Measurements from ENCODE around the gene SDHA.

SDHA gene

DNA sequence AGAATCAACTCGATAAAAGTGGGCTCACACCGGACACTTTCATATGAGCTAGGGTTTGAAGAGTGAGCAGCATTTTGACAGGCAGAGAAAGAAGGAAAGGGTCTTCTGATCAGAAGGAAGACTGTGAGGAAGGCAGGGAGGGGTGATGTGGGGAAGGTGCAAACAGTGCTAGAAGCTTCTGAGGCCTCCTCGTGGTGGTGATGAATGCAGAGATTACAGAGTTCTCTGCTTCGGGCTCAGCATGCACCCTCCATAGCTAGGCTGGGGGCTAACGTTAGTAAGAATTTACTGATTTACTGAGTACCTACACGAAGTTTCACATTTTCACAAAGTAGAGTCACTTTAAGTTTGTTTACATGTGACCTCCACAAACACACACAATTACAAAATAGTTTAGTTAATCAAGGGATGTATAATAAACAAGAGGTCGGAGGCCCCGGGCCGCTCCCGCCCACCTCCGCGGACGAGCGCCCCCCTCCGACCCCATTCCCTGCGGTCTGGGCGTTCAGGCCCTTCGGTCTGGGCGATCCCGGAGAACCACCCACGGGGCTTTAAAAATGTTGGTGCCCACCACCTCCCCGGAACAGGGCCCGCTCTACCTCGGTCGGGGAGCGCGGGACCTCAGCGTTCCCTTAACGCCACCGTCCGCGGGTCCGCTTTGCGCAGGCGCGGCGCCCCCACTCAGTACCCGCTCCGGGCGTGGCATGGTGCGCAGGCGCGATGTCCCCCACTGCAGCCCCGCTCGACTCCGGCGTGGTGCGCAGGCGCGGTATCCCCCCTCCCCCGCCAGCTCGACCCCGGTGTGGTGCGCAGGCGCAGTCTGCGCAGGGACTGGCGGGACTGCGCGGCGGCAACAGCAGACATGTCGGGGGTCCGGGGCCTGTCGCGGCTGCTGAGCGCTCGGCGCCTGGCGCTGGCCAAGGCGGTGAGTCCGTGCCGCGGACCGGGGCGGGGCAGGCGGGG, at the start of gene SDHA, which contains the start of gene CCDC127:
Gene SDHA (plus strand): TSS at position 827 of the 963 bp plus-strand sequence. CDS start 36 bp downstream, at position 863.
Gene CCDC127 (minus strand): TSS at position 660 of the 963 bp plus-strand sequence. CDS start 1,304 bp downstream, outside the sequence.
- DNase-seq: peak; percentile 96

DNA sequence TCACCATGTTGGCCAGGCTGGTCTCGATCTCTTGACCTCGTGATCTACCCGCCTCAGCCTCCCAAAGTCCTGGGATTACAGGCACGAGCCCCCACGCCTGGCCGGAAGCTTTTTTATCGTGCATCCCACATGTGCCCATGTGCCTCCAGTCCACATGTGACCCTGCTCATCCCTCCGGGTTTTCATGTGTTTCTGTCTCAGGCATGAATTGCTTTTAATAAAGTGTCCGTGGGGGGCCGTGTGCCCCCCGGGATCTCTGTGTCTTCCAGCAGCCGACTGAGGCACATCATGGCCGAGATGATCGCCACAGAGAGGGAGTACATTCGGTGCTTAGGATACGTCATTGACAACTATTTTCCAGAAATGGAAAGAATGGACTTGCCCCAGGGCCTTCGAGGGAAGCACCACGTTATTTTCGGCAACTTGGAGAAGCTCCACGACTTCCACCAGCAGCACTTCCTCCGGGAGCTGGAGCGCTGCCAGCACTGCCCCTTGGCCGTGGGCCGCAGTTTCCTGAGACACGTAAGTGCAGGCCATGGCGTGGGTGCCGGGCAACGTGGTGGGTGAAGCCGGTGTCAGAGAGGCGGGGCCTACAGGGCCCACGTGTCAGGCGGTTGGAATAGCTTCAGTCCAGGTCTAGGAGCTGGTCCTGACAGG, 48.9 kb upstream of the SDHA start:
- DNase-seq: no peak

DNA sequence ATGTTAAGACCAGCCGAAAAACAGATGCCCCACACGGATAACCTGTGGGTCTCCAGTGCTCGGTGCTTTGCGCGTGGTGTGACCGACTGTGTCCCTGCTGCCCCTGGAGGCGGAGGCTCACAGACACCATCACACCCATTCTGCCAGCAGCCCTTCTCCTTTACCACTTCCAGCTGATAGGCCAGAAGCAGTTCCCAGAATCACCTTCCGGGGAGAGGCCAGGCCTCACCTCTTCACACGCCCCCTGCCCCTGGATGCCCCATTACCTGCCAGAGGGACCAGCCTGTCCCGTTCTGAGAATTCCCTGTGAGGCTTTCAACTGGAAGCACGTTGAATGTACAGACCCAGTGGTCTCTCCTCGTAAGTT, 48.4 kb upstream of the SDHA start:
- no peak for DNase-seq

DNA sequence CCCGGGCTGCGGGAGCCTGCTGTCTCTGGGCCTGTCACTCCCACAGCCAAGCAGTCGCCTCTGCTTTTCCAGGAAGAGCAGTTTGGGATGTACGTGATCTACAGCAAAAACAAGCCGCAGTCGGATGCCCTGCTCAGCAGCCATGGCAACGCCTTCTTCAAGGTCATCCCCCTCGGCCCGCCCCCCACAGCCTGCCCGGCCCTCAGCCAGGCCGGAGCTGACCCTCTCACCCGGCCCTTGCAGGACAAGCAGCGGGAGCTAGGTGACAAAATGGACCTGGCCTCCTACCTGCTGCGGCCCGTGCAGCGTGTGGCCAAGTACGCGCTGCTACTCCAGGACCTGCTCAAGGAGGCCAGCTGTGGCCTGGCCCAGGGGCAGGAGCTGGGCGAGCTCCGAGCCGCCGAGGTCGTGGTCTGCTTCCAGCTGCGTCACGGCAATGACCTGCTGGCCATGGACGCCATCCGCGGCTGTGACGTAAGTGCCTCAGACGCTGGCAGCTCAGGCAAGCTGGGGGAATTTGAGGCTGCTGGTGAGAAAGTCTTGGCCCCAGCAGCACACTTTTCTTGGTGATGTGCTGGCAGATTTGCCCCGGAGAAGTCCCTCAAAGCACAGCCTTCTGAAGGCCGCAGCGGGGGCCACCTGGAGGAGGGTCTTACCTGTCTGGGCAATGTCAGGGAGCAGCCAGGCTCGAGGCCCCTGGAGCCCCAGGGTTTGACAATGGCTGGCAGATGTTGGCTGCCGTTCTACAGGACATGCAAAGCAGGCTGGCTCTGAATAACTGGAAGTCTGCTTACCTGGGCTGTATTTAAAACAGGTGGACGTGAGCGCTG, 46.9 kb upstream of the SDHA start:
- DNase-seq: no peak

DNA sequence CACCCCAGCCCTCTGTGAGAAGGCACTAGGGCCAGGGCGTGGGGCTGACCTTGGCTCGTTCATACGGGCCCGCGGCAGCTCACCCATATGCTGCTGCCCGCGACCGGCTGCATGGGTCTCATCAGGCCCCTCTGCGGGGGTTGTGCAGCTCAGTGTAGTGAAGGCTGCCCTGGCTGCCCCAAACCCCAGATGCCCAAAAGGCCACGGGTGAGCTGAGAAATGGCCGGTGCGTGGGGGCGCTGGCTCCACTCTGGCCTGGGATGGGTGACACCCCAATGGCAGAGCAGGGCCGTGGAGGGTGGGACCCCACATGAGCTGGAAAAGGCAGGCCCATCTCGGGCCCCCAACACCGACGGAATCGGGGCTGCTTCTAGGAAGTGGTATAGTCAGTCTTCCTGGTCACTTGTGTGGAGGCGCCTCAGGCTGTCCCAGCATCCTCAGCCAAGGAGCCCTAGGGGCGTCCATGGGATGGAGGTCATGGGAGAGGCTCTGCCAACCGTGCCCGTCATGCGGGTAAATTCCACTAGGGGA, 46.3 kb upstream of the SDHA start:
- DNase-seq: no peak

DNA sequence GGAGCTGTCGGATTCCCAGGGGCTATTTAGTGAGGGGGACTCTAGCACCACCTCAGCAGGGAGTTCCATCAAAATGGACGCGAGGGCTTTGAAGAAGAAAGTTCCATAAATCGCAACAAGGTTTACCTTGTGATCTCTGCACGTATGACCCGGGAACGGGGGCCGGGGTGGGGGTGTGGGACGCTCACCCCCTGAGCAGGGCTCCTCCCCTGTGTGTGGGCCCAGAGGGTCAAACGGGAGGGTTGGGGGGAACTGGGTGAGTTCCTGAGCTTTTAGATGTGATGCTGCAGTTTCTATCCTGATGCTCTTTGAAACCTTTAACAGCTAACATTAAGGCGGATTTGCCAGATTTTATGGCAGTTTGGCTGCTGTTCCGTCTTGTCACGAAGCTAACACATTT, 45.7 kb upstream of the SDHA start:
- no peak for DNase-seq

DNA sequence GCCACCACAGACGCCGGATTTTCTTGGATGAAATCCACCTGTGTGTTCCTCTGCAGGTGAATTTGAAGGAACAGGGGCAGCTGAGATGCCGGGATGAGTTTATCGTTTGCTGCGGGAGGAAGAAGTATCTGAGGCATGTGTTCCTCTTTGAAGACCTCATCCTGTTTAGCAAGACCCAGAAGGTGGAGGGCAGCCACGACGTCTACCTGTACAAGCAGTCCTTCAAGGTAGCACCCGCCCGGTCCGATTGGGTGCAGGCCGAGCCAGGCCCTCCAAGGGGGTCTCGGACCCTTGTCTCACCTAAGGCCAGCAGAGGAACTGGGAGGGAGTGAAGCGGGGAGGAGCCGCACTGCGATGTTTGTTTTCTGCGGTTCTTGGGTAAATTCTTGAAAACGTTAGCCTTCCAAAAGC, 45.3 kb upstream of the SDHA start:
- DNase-seq: no peak

DNA sequence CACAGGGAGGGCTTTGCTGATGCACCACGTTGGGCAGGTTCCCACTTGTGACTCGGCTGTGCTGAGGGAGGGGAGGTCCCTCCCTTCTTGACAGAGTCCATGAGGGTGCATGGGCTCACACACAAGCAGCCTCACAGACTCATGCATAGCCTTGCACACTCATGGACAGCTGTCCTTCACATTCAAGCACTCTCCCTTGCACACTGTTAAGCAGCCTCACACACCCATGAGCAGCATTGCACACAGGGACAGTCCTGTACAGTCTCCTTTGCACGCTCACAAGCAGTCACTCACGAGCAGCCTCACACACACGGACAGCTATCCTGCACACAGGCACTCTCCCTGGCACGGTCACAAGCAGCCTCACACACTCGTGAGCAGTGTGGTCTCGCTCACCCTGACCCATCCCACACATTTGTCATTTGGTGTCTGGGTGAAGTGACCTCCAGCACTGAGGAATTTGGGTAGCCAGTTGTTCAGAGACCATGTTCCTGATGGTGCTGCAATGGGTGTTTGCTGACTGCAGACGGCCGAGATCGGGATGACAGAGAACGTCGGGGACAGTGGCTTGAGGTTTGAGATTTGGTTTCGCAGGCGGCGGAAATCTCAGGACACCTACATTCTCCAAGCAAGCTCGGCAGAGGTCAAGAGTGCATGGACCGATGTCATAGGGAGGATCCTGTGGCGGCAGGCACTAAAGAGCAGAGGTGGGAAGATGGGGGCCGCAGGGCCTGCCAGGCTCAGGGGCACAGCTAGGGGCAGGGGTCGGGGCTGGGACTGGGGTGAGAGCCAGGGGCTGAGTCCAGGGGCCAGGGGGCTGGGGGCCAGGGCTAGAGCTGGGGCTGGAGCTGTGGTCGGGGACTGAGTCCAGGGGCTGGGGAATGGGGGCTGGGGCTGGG, 44.5 kb upstream of the SDHA start:
- no peak for DNase-seq

DNA sequence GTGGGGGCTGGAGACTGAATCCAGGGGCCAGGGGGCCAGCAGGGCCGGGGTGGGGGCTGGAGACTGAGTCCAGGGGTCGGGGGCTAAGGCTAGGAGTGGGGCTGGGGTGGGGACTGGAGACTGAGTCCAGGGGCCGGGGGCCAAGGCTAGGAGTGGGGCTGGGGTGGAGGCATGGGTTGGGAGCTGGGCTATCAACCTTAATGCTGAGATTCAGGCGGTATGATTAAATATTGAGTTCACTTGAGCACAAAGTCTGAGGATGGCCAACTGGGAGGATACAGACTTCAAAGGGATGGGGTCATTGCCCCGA, 43.9 kb upstream of the SDHA start:
- no peak for DNase-seq

DNA sequence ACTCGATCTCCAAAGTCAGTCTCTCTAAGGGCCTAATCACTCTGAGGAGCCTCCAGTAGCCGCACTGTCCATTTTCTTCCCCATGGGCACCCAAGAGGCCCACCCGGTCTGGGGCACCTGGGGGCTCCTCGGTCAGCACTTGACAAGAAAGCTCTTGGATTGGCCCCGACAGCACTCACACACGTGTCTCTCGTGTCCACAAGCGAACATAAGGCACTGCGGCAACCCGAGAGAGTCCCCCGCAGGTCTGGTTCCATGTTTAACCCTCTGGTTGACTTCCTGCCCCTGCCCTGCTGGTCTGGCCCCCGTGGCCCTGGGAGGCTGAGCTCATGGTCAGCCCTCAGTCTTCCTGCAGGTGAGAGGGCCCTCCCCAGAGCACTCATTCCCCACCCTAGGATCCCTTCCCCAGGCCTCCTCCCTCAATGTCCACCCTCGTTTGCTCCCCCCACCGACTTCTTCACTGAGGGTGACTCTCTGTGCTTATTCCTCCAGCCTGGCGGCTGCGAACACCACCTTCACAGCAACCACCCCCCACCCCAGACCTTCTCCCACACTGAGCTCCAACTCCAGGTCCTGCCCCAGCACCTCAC, 43.1 kb upstream of the SDHA start:
- DNase-seq: no peak

DNA sequence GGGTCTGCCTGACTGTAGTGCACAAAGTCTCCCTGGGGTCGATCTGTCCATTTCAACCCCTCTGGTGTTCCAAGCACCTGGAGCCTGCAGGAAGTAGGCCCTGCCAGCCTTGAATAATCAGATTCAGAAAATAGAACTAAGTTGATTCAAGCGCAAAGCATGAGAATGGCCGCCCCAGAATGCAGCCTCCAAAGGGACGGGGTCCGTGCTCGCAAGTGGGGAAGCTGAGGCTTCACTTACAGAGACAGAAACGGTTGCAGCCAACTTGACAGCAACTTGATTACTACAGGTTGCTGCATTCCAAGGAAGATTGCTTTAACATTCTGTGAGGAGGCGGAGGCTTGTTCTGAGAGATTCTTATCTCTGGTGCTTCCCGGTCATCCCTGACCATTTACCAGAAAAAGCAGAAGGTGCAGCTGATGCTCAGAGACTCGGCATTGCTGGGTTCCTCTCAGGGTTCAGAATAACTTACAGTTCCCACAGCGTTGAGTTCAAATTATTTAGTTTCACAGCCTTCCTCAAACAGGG, 41.8 kb upstream of the SDHA start:
- no peak for DNase-seq

DNA sequence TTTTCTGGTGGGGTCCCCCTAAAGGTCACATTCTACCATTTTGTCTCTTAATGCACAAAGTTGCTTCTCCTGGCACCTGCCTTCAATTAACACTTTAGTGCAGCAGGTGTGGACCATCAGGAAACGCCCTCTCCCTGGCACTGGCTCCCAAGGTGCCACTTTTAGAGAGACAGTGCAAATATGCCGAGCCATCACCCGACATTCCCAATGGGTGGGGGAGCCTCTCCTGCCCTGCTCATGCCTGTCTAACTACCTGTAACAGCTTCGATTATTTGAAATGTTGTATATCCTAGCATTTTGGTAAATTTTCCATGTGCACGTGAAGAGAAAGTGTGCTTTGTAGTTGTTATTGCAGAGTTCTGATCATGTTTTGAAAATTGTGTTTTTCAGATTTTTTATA, 40.0 kb upstream of the SDHA start:
- DNase-seq: peak; percentile 3

DNA sequence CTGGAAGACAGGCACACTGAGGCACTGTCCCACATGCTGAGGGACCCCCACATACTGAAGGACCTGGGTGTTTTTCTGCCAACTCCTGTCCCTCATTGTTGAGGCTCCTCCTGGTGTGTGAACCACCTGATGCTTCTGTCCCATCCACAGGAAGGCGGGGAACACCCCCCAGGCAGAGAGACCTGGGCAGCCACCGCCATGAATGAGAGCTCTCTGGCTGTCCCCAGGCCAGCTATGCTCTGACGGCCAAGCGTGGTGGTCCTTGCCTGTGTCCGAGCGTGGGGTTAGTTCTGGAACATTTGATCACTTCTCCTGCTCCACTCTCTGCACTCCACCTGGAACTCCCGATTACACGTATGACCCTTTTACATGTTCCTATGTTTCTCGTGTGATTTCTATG, 38.7 kb upstream of the SDHA start:
- no peak for DNase-seq

DNA sequence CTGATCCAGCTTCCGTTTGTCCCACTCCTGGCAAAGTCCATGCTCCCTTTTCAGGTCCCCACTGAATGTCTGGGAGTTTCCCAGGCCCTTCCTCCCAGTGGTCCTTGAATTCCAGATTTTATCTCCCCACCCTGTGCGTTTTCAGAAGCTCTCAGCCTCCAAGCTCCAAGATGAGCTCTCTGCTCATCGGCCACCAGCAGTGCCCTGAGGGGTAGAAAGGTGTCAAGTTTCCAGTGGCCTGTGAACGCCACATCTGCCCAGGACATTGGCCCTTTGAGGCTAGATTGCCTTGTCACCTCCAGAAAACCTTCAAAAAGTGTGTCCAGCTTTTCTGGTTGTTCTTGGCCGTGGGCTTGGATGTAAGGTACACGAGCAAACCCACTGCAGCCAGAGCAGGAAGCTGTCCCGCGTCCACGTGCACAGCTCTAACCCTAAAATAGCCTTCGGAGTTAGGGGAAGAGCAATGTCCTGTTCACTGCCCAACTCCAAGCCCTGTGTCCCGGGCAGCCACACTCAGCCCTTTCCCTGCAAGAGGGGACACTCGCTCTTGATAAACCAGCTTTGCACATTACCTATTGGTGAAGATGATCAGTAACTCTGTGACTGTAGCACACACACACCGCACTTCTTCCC, 37.7 kb upstream of the SDHA start:
- no peak for DNase-seq

DNA sequence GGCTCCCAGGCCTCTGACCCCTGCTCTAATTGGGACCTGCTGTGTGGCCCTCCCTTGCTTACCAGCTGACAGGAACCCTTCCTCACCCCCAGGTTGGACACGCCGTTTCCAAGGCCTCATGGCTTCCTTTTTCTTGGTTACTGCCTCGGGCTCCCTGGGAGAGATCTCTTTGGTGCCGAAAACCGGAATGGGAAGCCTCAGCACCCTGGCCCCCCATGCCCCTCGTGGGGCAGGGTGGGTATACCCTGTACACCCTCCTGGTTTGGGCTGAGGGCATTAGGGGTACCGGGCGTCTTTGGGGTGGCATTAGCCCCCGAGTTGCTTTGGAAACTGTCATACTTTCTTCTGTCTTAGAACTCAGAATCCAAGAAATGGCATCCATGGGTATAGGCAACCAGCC, 37.0 kb upstream of the SDHA start:
- DNase-seq: no peak

DNA sequence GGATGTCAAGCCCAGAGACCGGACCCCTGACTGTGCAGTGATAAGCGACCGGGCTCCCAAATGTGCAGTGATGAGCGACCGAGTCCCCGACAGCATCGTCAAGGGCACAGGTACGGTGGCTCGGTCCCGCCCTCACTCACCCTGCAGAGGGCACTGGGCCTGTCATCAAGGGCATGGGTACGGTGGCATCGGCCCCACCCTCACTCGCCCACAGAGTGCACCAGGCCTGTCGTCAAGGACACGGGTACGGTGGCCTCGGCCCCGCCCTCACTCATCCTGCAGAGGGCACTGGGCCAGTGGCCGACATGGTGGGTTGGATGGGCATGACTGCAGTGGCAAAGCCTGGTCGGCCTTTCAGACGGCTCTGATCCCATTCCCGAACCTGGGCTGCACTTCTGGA, 36.6 kb upstream of the SDHA start:
- DNase-seq: no peak

DNA sequence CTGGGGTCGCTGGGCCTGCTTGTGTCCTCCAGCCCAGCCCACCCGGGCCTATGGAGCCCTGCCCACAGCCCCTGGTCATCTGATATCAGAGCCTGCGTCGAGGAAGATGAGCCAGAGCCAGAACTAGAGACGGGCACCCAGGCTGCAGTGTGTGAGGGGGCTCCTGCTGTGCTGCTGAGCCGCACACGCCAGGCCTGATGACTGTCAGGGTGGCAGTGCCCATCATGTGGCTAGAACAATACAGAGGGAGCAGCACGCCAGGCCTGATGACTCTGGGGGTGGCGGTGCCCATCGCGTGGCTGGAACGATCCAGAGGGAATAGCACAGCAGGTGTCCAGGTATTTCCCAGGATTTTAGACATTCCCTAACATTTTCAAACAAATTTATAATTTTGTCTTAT, 36.0 kb upstream of the SDHA start:
- DNase-seq: no peak

DNA sequence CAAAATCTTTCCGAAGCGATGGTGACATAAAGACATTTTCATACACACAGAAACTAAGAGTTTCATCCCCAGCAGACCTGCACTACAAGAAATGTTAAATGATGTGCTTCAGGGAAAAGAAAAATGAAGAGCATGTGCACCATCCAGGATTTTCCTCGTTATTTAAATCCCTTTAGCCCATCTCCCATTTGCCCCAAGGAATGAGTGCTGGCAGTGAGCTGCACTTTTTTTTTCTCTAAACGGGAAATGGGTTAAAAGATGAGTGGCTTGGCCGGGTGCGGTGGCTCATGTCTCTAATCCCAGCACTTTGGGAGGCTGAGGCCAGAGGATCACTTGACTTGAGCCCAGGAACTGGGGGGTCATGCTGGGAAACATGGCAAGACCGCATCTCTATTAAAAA, 33.6 kb upstream of the SDHA start:
- DNase-seq: no peak

DNA sequence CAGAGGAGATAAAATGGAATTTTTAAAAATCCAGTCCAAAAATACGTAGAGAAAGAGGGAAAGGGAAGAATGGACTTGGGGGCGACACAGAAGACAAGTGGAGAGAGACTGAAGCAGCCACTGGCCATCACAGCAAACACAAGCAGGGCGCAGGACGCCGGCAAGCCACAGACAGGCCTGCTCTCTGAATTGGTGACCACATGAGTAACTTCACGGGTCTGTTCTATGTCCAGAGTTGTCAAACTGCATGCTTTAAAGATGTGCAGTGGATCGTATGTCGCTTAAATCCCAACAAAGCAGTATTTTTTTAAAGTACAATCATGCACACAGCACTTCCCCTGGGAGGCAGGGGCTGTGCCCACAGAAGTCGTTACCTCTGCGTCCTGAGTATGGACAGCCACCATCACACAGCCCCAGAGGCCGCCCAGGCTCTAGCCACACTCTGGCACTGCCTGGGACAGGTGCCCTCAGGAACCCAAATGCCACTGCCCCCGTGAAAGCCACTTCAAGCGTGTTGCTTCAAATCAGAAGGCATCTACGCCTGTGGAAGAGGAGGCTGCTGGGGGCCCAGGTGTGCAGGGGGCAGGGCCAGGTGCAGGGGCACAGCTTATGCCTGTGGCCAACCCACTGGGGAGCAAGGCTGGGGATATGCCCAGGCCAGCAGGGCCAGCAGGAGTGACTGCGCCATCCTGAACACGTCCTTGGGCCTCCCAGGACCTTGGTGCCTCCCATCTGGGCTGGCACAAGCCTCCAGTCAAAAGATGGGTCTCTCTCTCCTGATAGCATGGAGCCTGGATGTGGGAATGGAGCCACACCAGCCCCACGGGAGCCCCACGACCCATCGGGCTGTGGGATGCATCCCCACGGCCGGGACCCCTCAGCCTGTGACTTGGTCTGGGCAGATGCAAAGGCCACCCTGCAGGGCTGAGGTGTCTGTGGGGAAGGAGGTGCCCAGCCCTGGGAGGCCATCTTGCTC, 32.7 kb upstream of the SDHA start:
- DNase-seq: no peak
